HepG2 (cell line): ENCODE results near the gene SIVA1. TPM values are rescaled to one million over a fixed set of nuclear protein-coding genes. Genes with fewer than 3 reads are reported as not detected.
A peak's percentile ranks its signal among the peaks of the same experiment; 100 is the strongest.

ENCODE experiments used
- GZF1 ChIP-seq: sonication (generic); formaldehyde crosslinking; IDR thresholded peaks from 2 replicates; pipeline ENCODE4 v1.5.1; 2020; ENCODE audit warnings: mild to moderate bottlenecking, missing genetic modification reagents
- KDM5A ChIP-seq: fragments of 200-600 bp; sonication (generic); IDR thresholded peaks from 2 replicates; pipeline ENCODE4 v1.7.0; 2018; ENCODE audit warnings: antibody characterized with exemption, mild to moderate bottlenecking, low read length, borderline replicate concordance
- PHF20 ChIP-seq: sonication (generic); formaldehyde crosslinking; IDR thresholded peaks from 2 replicates; pipeline ENCODE4 v1.5.0; 2020; ENCODE audit warnings: mild to moderate bottlenecking, missing genetic modification reagents
- SNAPC2 ChIP-seq: sonication (generic); formaldehyde crosslinking; IDR thresholded peaks from 2 replicates; pipeline ENCODE4 v1.8.1; 2022; ENCODE audit warnings: mild to moderate bottlenecking, missing genetic modification reagents
- SP1 ChIP-seq, 2 experiments: fragments of 450-650 bp in 1 of 2; sonication (generic) in 1 of 2; formaldehyde crosslinking in 1 of 2; IDR thresholded peaks; 2 replicates each; pipeline versions ENCODE4 v1.4.0 to v1.6.1; 2016 to 2020; ENCODE audit warnings: missing genetic modification reagents in 1 of 2
- ZKSCAN5 ChIP-seq: sonication (generic); formaldehyde crosslinking; IDR thresholded peaks from 2 replicates; pipeline ENCODE4 v1.5.1; 2020; ENCODE audit warnings: mild to moderate bottlenecking, missing genetic modification reagents
- ZNF17 ChIP-seq: sonication (generic); formaldehyde crosslinking; IDR thresholded peaks from 2 replicates; pipeline ENCODE4 v1.5.0; 2020; ENCODE audit warnings: mild to moderate bottlenecking, missing genetic modification reagents
- ZNF350 ChIP-seq: sonication (generic); formaldehyde crosslinking; IDR thresholded peaks from 2 replicates; pipeline ENCODE4 v1.4.0; 2020; ENCODE audit warnings: mild to moderate bottlenecking, low read depth, missing genetic modification reagents, borderline replicate concordance
- ZNF564 ChIP-seq: sonication (generic); formaldehyde crosslinking; IDR thresholded peaks from 2 replicates; pipeline ENCODE4 v1.8.1; 2023; ENCODE audit warnings: mild to moderate bottlenecking, missing genetic modification reagents
- ZNF577 ChIP-seq: sonication (generic); formaldehyde crosslinking; IDR thresholded peaks from 2 replicates; pipeline ENCODE4 v1.4.0; 2020; ENCODE audit warnings: mild to moderate bottlenecking, low read depth, missing genetic modification reagents, borderline replicate concordance
- ZNF660 ChIP-seq: sonication (generic); formaldehyde crosslinking; IDR thresholded peaks from 2 replicates; pipeline ENCODE4 v1.5.1; 2020; ENCODE audit warnings: mild to moderate bottlenecking, low read depth, missing genetic modification reagents, borderline replicate concordance
- polyA plus RNA-seq, 8 experiments: library from polyadenylated mRNA; depleted of rRNA in 3 of 8; stranded (reverse) in 7 of 8; unstranded in 1 of 8; fragments of >200 nt; fragmentation: Illumina TruSeq in 4 of 8; extraction: Trizol in 4 of 8; gene quantifications; 2 replicates each; pipeline versions ENCODE4 v1.2.1 to v1.2.3, GENCODE V29; 2011 to 2016; ENCODE audit warnings: low read depth in 4 of 8, missing spikeins in 1 of 8, mixed read lengths in 1 of 8; ENCODE audit not compliant: insufficient read depth in 1 of 8
- total RNA-seq, 5 experiments: library from RNA; depleted of rRNA; stranded (reverse); fragments of >200 nt; fragmentation: Illumina TruSeq; extraction: Trizol; gene quantifications; 2 replicates each; pipeline ENCODE4 v1.2.3, GENCODE V29; 2016; ENCODE audit warnings: low read depth in 1 of 5
- TF ChIP-seq, protein P1 (sequence below): sonication (generic); formaldehyde crosslinking; IDR thresholded peaks from 2 replicates; pipeline ENCODE4 v1.4.0; 2020; ENCODE audit warnings: mild to moderate bottlenecking, missing genetic modification reagents, borderline replicate concordance
- TF ChIP-seq, protein P2 (sequence below): sonication (generic); formaldehyde crosslinking; IDR thresholded peaks from 2 replicates; pipeline ENCODE4 v1.5.1; 2020; ENCODE audit warnings: missing genetic modification reagents, mild to moderate bottlenecking, borderline replicate concordance
- TF ChIP-seq, protein P3 (sequence below): sonication (generic); formaldehyde crosslinking; IDR thresholded peaks from 2 replicates; pipeline ENCODE4 v1.4.0; 2020; ENCODE audit warnings: missing genetic modification reagents, borderline replicate concordance
- TF ChIP-seq, protein P4 (sequence below): sonication (generic); formaldehyde crosslinking; IDR thresholded peaks from 2 replicates; pipeline ENCODE4 v1.4.0; 2020; ENCODE audit warnings: mild to moderate bottlenecking, missing genetic modification reagents
- TF ChIP-seq, protein P5 (sequence below): sonication (generic); formaldehyde crosslinking; IDR thresholded peaks from 2 replicates; pipeline ENCODE4 v1.4.0; 2020; ENCODE audit warnings: mild to moderate bottlenecking, missing genetic modification reagents

Gene SIVA1
- total and polyA plus RNA-seq, 2 of the 13 experiments (the other 11 are each of a cell fraction or from before 2014, with no cell fraction given), result 123 to 186 TPM

DNA sequence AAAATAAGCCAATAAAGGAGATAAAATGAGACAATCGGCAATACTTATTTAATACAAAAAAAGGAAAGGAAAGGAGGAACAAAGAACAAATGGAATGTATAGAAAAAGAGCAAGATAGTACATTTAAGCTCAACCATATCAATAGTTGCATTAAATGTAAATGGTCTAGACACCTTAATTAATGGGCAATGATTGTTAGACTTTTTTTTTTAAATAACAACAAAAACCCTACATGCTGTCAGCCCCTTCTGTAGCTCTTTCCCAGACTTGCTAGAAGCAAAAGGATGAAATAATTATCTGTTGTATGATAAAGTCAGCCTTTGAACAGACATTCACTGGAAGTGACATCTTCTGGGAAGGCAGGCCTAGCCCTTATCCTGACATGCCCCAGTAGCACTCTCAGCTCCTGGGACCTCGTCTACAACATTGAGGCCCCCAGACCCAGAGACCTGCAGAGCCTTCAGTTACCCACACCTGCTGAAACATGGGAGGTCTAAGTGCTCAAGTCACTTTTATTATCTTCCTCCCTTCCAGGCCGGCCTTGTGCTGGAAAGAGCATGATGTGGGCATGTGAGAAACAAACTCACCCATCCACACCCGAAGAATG, 13.4 kb downstream of the SIVA1 start (continued):
- no peak for TF ChIP-seq PHF20
- TF ChIP-seq GZF1 (CRISPR knock-in tag), result no peak
- TF ChIP-seq, protein P1, sequence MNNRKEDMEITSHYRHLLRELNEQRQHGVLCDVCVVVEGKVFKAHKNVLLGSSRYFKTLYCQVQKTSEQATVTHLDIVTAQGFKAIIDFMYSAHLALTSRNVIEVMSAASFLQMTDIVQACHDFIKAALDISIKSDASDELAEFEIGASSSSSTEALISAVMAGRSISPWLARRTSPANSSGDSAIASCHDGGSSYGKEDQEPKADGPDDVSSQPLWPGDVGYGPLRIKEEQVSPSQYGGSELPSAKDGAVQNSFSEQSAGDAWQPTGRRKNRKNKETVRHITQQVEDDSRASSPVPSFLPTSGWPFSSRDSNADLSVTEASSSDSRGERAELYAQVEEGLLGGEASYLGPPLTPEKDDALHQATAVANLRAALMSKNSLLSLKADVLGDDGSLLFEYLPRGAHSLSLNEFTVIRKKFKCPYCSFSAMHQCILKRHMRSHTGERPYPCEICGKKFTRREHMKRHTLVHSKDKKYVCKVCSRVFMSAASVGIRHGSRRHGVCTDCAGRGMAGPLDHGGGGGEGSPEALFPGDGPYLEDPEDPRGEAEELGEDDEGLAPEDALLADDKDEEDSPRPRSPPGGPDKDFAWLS (CRISPR knock-in tag), result no peak
- TF ChIP-seq KDM5A, result peak; percentile 66; the same call in 1 of the 2 replicates
- TF ChIP-seq, protein P2, sequence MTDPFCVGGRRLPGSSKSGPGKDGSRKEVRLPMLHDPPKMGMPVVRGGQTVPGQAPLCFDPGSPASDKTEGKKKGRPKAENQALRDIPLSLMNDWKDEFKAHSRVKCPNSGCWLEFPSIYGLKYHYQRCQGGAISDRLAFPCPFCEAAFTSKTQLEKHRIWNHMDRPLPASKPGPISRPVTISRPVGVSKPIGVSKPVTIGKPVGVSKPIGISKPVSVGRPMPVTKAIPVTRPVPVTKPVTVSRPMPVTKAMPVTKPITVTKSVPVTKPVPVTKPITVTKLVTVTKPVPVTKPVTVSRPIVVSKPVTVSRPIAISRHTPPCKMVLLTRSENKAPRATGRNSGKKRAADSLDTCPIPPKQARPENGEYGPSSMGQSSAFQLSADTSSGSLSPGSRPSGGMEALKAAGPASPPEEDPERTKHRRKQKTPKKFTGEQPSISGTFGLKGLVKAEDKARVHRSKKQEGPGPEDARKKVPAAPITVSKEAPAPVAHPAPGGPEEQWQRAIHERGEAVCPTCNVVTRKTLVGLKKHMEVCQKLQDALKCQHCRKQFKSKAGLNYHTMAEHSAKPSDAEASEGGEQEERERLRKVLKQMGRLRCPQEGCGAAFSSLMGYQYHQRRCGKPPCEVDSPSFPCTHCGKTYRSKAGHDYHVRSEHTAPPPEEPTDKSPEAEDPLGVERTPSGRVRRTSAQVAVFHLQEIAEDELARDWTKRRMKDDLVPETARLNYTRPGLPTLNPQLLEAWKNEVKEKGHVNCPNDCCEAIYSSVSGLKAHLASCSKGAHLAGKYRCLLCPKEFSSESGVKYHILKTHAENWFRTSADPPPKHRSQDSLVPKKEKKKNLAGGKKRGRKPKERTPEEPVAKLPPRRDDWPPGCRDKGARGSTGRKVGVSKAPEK, result 0 out of 2 replicates have a peak, but pooled peaks have one; percentile 41
- TF ChIP-seq, protein P3, sequence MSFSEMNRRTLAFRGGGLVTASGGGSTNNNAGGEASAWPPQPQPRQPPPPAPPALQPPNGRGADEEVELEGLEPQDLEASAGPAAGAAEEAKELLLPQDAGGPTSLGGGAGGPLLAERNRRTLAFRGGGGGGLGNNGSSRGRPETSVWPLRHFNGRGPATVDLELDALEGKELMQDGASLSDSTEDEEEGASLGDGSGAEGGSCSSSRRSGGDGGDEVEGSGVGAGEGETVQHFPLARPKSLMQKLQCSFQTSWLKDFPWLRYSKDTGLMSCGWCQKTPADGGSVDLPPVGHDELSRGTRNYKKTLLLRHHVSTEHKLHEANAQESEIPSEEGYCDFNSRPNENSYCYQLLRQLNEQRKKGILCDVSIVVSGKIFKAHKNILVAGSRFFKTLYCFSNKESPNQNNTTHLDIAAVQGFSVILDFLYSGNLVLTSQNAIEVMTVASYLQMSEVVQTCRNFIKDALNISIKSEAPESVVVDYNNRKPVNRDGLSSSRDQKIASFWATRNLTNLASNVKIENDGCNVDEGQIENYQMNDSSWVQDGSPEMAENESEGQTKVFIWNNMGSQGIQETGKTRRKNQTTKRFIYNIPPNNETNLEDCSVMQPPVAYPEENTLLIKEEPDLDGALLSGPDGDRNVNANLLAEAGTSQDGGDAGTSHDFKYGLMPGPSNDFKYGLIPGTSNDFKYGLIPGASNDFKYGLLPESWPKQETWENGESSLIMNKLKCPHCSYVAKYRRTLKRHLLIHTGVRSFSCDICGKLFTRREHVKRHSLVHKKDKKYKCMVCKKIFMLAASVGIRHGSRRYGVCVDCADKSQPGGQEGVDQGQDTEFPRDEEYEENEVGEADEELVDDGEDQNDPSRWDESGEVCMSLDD (CRISPR knock-in tag), result no peak
- no peak for TF ChIP-seq ZNF660 (CRISPR knock-in tag)
- no peak for TF ChIP-seq ZKSCAN5 (CRISPR knock-in tag)
- no peak for TF ChIP-seq SP1 (IDR thresholded peaks at IDR 0.05)
- no peak for TF ChIP-seq SP1 (CRISPR knock-in tag; IDR thresholded peaks at IDR 0.05)
- TF ChIP-seq, protein P4, sequence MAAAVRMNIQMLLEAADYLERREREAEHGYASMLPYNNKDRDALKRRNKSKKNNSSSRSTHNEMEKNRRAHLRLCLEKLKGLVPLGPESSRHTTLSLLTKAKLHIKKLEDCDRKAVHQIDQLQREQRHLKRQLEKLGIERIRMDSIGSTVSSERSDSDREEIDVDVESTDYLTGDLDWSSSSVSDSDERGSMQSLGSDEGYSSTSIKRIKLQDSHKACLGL (CRISPR knock-in tag), result no peak
- 0 out of 2 replicates have a peak, but pooled peaks have one; percentile 89 for TF ChIP-seq SNAPC2
- TF ChIP-seq, protein P5, sequence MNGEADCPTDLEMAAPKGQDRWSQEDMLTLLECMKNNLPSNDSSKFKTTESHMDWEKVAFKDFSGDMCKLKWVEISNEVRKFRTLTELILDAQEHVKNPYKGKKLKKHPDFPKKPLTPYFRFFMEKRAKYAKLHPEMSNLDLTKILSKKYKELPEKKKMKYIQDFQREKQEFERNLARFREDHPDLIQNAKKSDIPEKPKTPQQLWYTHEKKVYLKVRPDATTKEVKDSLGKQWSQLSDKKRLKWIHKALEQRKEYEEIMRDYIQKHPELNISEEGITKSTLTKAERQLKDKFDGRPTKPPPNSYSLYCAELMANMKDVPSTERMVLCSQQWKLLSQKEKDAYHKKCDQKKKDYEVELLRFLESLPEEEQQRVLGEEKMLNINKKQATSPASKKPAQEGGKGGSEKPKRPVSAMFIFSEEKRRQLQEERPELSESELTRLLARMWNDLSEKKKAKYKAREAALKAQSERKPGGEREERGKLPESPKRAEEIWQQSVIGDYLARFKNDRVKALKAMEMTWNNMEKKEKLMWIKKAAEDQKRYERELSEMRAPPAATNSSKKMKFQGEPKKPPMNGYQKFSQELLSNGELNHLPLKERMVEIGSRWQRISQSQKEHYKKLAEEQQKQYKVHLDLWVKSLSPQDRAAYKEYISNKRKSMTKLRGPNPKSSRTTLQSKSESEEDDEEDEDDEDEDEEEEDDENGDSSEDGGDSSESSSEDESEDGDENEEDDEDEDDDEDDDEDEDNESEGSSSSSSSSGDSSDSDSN (CRISPR knock-in tag), result 0 out of 2 replicates have a peak, but pooled peaks have one; percentile 25
- TF ChIP-seq ZNF17, result no peak
- TF ChIP-seq ZNF564 (CRISPR knock-in tag), result no peak
- TF ChIP-seq ZNF577, result no peak
- TF ChIP-seq ZNF350, result no peak; the same call in 1 of the 2 replicates
